NCI-H1417 (cell line): ENCODE results near the gene TAF11L14.
A peak's percentile ranks its signal among the peaks of the same experiment; 100 is the strongest.
"Not testable (repeated sequence)": the region's sequence is repeated elsewhere in the genome, so short reads cannot be mapped to it uniquely, and the experiment has no call there.

ENCODE experiments used
- DNase-seq, 3 experiments: peaks; one replicate each; lab custom pipeline; 2025; lab: John Stamatoyannopoulos, UW

The TAF11L14 gene

GRCh38 chr5:17634160-17634559 is at the start of gene TAF11L14:
Gene TAF11L14 (plus strand): TSS chr5:17634460.
- no peak for DNase-seq

- DNase-seq: not testable (repeated sequence)
These were observed 48.6 kb upstream of the TAF11L14 start, which contains the start of gene TAF11L7 for GRCh38 chr5:17585658-17586057. Gene TAF11L7 (minus strand): TSS chr5:17585758.

- not testable (repeated sequence) for DNase-seq
These were observed 43.4 kb upstream of the TAF11L14 start, which contains the start of gene TAF11L8 for GRCh38 chr5:17590860-17591259. Gene TAF11L8 (minus strand): TSS chr5:17590960.

- not testable (repeated sequence) for DNase-seq
These were observed 40.0 kb upstream of the TAF11L14 start, which contains the start of gene TAF11L9 for GRCh38 chr5:17594255-17594654. Gene TAF11L9 (minus strand): TSS chr5:17594394.

GRCh38 chr5:17597728-17598127 is 36.5 kb upstream of the TAF11L14 start, which contains the start of gene TAF11L10:
Gene TAF11L10 (minus strand): TSS chr5:17597828.
- DNase-seq: not testable (repeated sequence)

GRCh38 chr5:17603880-17604279 is 30.4 kb upstream of the TAF11L14 start, which contains the start of gene TAF11L11:
Gene TAF11L11 (plus strand): TSS chr5:17604183.
- not testable (repeated sequence) for DNase-seq

GRCh38 chr5:17604951-17605350 is 29.3 kb upstream of the TAF11L14 start:
- DNase-seq: no peak

- not testable (repeated sequence) for DNase-seq
These were observed 26.8 kb upstream of the TAF11L14 start for GRCh38 chr5:17607461-17607860.

GRCh38 chr5:17610092-17610491 is 24.2 kb upstream of the TAF11L14 start, which contains the start of gene TAF11L12:
Gene TAF11L12 (plus strand): TSS chr5:17610392.
- not testable (repeated sequence) for DNase-seq

- no peak for DNase-seq
These were observed 19.2 kb upstream of the TAF11L14 start for GRCh38 chr5:17614872-17615605.

GRCh38 chr5:17619354-17619753 is 14.9 kb upstream of the TAF11L14 start:
- no peak for DNase-seq

- DNase-seq: no peak
These were observed 13.6 kb upstream of the TAF11L14 start for GRCh38 chr5:17620627-17621026.

GRCh38 chr5:17625686-17626085 is 8.6 kb upstream of the TAF11L14 start:
- no peak for DNase-seq

GRCh38 chr5:17631788-17632187 is 2.5 kb upstream of the TAF11L14 start, which contains the start of gene TAF11L13:
Gene TAF11L13 (plus strand): TSS chr5:17632088.
- DNase-seq: not testable (repeated sequence)

GRCh38 chr5:17649232-17649631 is 15.0 kb downstream of the TAF11L14 start:
- DNase-seq: not testable (repeated sequence)

GRCh38 chr5:17655201-17655759 is 21.0 kb downstream of the TAF11L14 start:
- not testable (repeated sequence) for DNase-seq

- DNase-seq: no peak
These were observed 21.7 kb downstream of the TAF11L14 start for GRCh38 chr5:17655921-17656320.

GRCh38 chr5:17663182-17663581 is 28.9 kb downstream of the TAF11L14 start:
- no peak for DNase-seq

GRCh38 chr5:17665836-17666235 is 31.6 kb downstream of the TAF11L14 start:
- DNase-seq: no peak

- no peak for DNase-seq
These were observed 32.5 kb downstream of the TAF11L14 start for GRCh38 chr5:17666726-17667235.

GRCh38 chr5:17670353-17670752 is 36.1 kb downstream of the TAF11L14 start:
- DNase-seq: no peak

GRCh38 chr5:17678751-17679324 is 44.6 kb downstream of the TAF11L14 start:
- DNase-seq: peak in 1 of 3 experiments; percentile 31
